NCI-H524 treated with DMSO at 0.1 percent for 48 hours (cell line): ENCODE data around the gene ERLEC1.
"Not testable (repeated sequence)": the region's sequence is repeated elsewhere in the genome, so short reads cannot be mapped to it uniquely, and the experiment has no call there.

ENCODE experiments used
- DNase-seq: peaks from one replicate; lab custom pipeline; 2025; lab: John Stamatoyannopoulos, UW

ERLEC1 gene

GRCh38 chr2:53829980-53830290 lies 43.1 kb downstream of the ERLEC1 start:
- DNase-seq, result not testable (repeated sequence)

- DNase-seq, result no peak
Measured at GRCh38 chr2:53840580-53840979, 53.7 kb downstream of the ERLEC1 start.

- not testable (repeated sequence) for DNase-seq
Measured at GRCh38 chr2:53841651-53842050, 54.8 kb downstream of the ERLEC1 start.

GRCh38 chr2:53842891-53843290 lies 56.0 kb downstream of the ERLEC1 start:
- DNase-seq, result no peak

GRCh38 chr2:53843595-53843994 lies 56.8 kb downstream of the ERLEC1 start:
- no peak for DNase-seq

- DNase-seq, result no peak
Measured at GRCh38 chr2:53848062-53848461, 61.2 kb downstream of the ERLEC1 start.

GRCh38 chr2:53851052-53851757 lies 64.4 kb downstream of the ERLEC1 start:
- not testable (repeated sequence) for DNase-seq

GRCh38 chr2:53852532-53852931 lies 65.7 kb downstream of the ERLEC1 start:
- DNase-seq, result no peak

- no peak for DNase-seq
Measured at GRCh38 chr2:53854678-53855077, 67.8 kb downstream of the ERLEC1 start.

GRCh38 chr2:53856272-53856671 lies 69.4 kb downstream of the ERLEC1 start:
- DNase-seq, result no peak

GRCh38 chr2:53859206-53860181 lies 72.7 kb downstream of the ERLEC1 start, which contains the start of gene GPR75:
Gene GPR75, minus strand, starts transcription at chr2:53859967. Its CDS starts 5,211 bp downstream, at chr2:53854756.
- DNase-seq, result no peak

GRCh38 chr2:53861824-53862223 lies 75.0 kb downstream of the ERLEC1 start:
- no peak for DNase-seq

- DNase-seq, result no peak
Measured at GRCh38 chr2:53863538-53864227, 76.8 kb downstream of the ERLEC1 start.

- DNase-seq, result no peak
Measured at GRCh38 chr2:53865264-53865663, 78.4 kb downstream of the ERLEC1 start.

- no peak for DNase-seq
Measured at GRCh38 chr2:53865962-53866361, 79.1 kb downstream of the ERLEC1 start.

- DNase-seq, result no peak
Measured at GRCh38 chr2:53867169-53867568, 80.3 kb downstream of the ERLEC1 start.

- no peak for DNase-seq
Measured at GRCh38 chr2:53867773-53868172, 80.9 kb downstream of the ERLEC1 start.
